Spleen (tissue), 7 donors: ENCODE measurements around the gene RHBDL1.

ENCODE experiments used
- CTCF ChIP-seq, 11 experiments: fragments of 200-600 bp in 7 of 11; fragments of 450-650 bp in 4 of 11; sonication (generic) in 4 of 11; IDR thresholded peaks in 8 of 11; conservative IDR thresholded peaks in 3 of 11; 1 replicate in 7 of 11; 2 replicates in 4 of 11; pipeline versions ENCODE4 v1.4.0 to v1.8.0; 2016 to 2021; ENCODE audit warnings: antibody characterized with exemption in 11 of 11, inconsistent platforms in 4 of 11, mild to moderate bottlenecking in 1 of 11
- POLR2A ChIP-seq, 3 donors: fragments of 450-650 bp; IDR thresholded peaks; one replicate each; pipeline ENCODE4 v1.5.1; 2017; ENCODE audit warnings: antibody characterized with exemption in 3 of 3, mild to moderate bottlenecking in 1 of 3
- donor health status: DM: no; HTN: no; CAD: no; lungs with moderate emphysema.
- donor health status: DM: no; HTN: no; CAD: no.
- donor health status: DM: no; HTN: no; CAD: no.

GRCh38 chr16:684961-685696, 9.7 kb downstream of the RHBDL1 start:
- TF ChIP-seq POLR2A (IDR thresholded peaks at IDR 0.05) (no peak), CTCF (IDR thresholded peaks at IDR 0.05 in 8 of 11, conservative IDR thresholded peaks at IDR 0.05 in 3 of 11) (no peak)
